ENCODE measurements around the gene CD244.

CD244 gene

GRCh38 chr1:160810486-160810885 is 52.2 kb downstream of the CD244 start:
- TF ChIP-seq ZFX (IDR thresholded peaks at IDR 0.05; ENCODE audit: borderline replicate concordance) (no peak), CTCF (IDR thresholded peaks at IDR 0.05) (no peak)
- no peak overlapping the region for H3K27ac ChIP-seq

GRCh38 chr1:160808289-160808688 is 54.4 kb downstream of the CD244 start:
- H3K27ac ChIP-seq, result no peak overlapping the region
- no peak for TF ChIP-seq ZFX (IDR thresholded peaks at IDR 0.05; ENCODE audit: borderline replicate concordance)
- TF ChIP-seq CTCF (IDR thresholded peaks at IDR 0.05), result no peak

GRCh38 chr1:160807738-160808137 is 54.9 kb downstream of the CD244 start:
- TF ChIP-seq ZFX (IDR thresholded peaks at IDR 0.05; ENCODE audit: borderline replicate concordance) (no peak), CTCF (IDR thresholded peaks at IDR 0.05) (no peak)
- H3K27ac ChIP-seq, result no peak overlapping the region

- no peak overlapping the region for H3K27ac ChIP-seq
- TF ChIP-seq ZFX (IDR thresholded peaks at IDR 0.05; ENCODE audit: borderline replicate concordance), result no peak
- no peak for TF ChIP-seq CTCF (IDR thresholded peaks at IDR 0.05)
These were observed 55.4 kb downstream of the CD244 start for GRCh38 chr1:160807247-160807646.

- H3K27ac ChIP-seq, result no peak overlapping the region
- no peak for TF ChIP-seq CTCF (IDR thresholded peaks at IDR 0.05)
- TF ChIP-seq ZFX (IDR thresholded peaks at IDR 0.05; ENCODE audit: borderline replicate concordance), result no peak
These were observed 55.9 kb downstream of the CD244 start for GRCh38 chr1:160806784-160807183.

- H3K27ac ChIP-seq, result no peak overlapping the region
- no peak for TF ChIP-seq ZFX (IDR thresholded peaks at IDR 0.05; ENCODE audit: borderline replicate concordance)
- TF ChIP-seq CTCF (IDR thresholded peaks at IDR 0.05), result no peak
These were observed 56.5 kb downstream of the CD244 start for GRCh38 chr1:160806109-160806665.

- no peak overlapping the region for H3K27ac ChIP-seq
- TF ChIP-seq CTCF (IDR thresholded peaks at IDR 0.05) (no peak), ZFX (IDR thresholded peaks at IDR 0.05; ENCODE audit: borderline replicate concordance) (no peak)
These were observed 60.7 kb downstream of the CD244 start for GRCh38 chr1:160801836-160802580.

Measured in 22Rv1 (cell line).